Glomerular endothelial cell (primary cell): ENCODE results near the gene SEMA3C. TPM values are rescaled to one million over a fixed set of nuclear protein-coding genes. Genes with fewer than 3 reads are reported as not detected.

ENCODE experiments used
- DNase-seq: peaks from one replicate; pipeline ENCODE4 v3.0.0-alpha.2; 2011; ENCODE audit warnings: low read depth, low spot score; ENCODE audit errors: extremely low read depth
- total RNA-seq: library from RNA; depleted of rRNA; stranded (reverse); fragments of >200 nt; gene quantifications from 2 replicates; pipeline ENCODE4 v1.2.3, GENCODE V29; 2015

Gene SEMA3C
- total RNA-seq, 1 donor from 2014 or later, result 8.6 TPM

GRCh38 chr7:80829527-80829926 lies 89.3 kb downstream of the SEMA3C start:
- DNase-seq, result no peak

GRCh38 chr7:80827239-80827633 lies 91.6 kb downstream of the SEMA3C start:
- DNase-seq, result no peak

- DNase-seq, result no peak
Measured at GRCh38 chr7:80826520-80827238, 92.2 kb downstream of the SEMA3C start.

- DNase-seq, result no peak
Measured at GRCh38 chr7:80825499-80825898, 93.4 kb downstream of the SEMA3C start.

GRCh38 chr7:80824253-80824652 lies 94.6 kb downstream of the SEMA3C start:
- no peak for DNase-seq

- no peak for DNase-seq
Measured at GRCh38 chr7:80823057-80823456, 95.8 kb downstream of the SEMA3C start.

GRCh38 chr7:80821771-80822319 lies 97.0 kb downstream of the SEMA3C start:
- DNase-seq, result no peak

- DNase-seq, result no peak
Measured at GRCh38 chr7:80819503-80819902, 99.3 kb downstream of the SEMA3C start.

GRCh38 chr7:80818181-80818580 lies 100.7 kb downstream of the SEMA3C start:
- DNase-seq, result no peak

- DNase-seq, result no peak
Measured at GRCh38 chr7:80816806-80817205, 102.0 kb downstream of the SEMA3C start.

- no peak for DNase-seq
Measured at GRCh38 chr7:80815733-80816132, 103.1 kb downstream of the SEMA3C start.

GRCh38 chr7:80809545-80809944 lies 109.3 kb downstream of the SEMA3C start:
- DNase-seq, result no peak

- DNase-seq, result no peak
Measured at GRCh38 chr7:80807166-80807900, 111.5 kb downstream of the SEMA3C start.

- no peak for DNase-seq
Measured at GRCh38 chr7:80806663-80807062, 112.2 kb downstream of the SEMA3C start.

GRCh38 chr7:80804589-80804988 lies 114.3 kb downstream of the SEMA3C start:
- DNase-seq, result no peak

- DNase-seq, result no peak
Measured at GRCh38 chr7:80802527-80802926, 116.3 kb downstream of the SEMA3C start.

- DNase-seq, result no peak
Measured at GRCh38 chr7:80794631-80795573, 123.9 kb downstream of the SEMA3C start.

- DNase-seq, result no peak
Measured at GRCh38 chr7:80791509-80791929, 127.3 kb downstream of the SEMA3C start.

- no peak for DNase-seq
Measured at GRCh38 chr7:80790877-80791276, 128.0 kb downstream of the SEMA3C start.

GRCh38 chr7:80787721-80788120 lies 131.1 kb downstream of the SEMA3C start:
- DNase-seq, result no peak
